ENCODE results near the gene PLEKHA7. TPM values are rescaled to one million over a fixed set of nuclear protein-coding genes. Genes with fewer than 3 reads are reported as not detected.
A peak's percentile ranks its signal among the peaks of the same experiment; 100 is the strongest.

Gene PLEKHA7
- total RNA-seq, 1 donor from 2014 or later = 45.9 TPM

- H3K27ac ChIP-seq = no peak overlapping the region
Observed at GRCh38 chr11:16790486-16791190, 223.6 kb downstream of the PLEKHA7 start.

GRCh38 chr11:16789560-16790485 lies 224.4 kb downstream of the PLEKHA7 start:
- Histone ChIP-seq H3K9me3 (no peaks in the 10 kb centered on the region), H3K36me3 (no peaks in the 10 kb centered on the region), H3K27me3 (no peaks in the 10 kb centered on the region), H3K27ac (no peak overlapping the region), H3K4me1 (peaks cover 33% of the 10 kb centered on the region), H3K4me3 (no peak overlapping the region)
- no peak for DNase-seq (ENCODE audit: extremely low spot score in 2 of 2)
- intact Hi-C loops (cut with DNase I) = no loop called here
- TF ChIP-seq, protein P1, sequence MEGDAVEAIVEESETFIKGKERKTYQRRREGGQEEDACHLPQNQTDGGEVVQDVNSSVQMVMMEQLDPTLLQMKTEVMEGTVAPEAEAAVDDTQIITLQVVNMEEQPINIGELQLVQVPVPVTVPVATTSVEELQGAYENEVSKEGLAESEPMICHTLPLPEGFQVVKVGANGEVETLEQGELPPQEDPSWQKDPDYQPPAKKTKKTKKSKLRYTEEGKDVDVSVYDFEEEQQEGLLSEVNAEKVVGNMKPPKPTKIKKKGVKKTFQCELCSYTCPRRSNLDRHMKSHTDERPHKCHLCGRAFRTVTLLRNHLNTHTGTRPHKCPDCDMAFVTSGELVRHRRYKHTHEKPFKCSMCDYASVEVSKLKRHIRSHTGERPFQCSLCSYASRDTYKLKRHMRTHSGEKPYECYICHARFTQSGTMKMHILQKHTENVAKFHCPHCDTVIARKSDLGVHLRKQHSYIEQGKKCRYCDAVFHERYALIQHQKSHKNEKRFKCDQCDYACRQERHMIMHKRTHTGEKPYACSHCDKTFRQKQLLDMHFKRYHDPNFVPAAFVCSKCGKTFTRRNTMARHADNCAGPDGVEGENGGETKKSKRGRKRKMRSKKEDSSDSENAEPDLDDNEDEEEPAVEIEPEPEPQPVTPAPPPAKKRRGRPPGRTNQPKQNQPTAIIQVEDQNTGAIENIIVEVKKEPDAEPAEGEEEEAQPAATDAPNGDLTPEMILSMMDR (IDR thresholded peaks at IDR 0.05) = no peak
- no peak for TF ChIP-seq POLR2A (IDR thresholded peaks at IDR 0.05)
- no peak for TF ChIP-seq POLR2AphosphoS5 (IDR thresholded peaks at IDR 0.05; ENCODE audit: insufficient read depth in 1 of 2, low read depth in 1 of 2)

More at GRCh38 chr11:16790486-16791190, 223.6 kb downstream of the PLEKHA7 start:
- intact Hi-C loops (cut with DNase I) = no loop called here
- TF ChIP-seq, protein P1 (IDR thresholded peaks at IDR 0.05) = no peak
- no peak for TF ChIP-seq POLR2A (IDR thresholded peaks at IDR 0.05)
- no peak for TF ChIP-seq POLR2AphosphoS5 (IDR thresholded peaks at IDR 0.05; ENCODE audit: insufficient read depth in 1 of 2, low read depth in 1 of 2)
- no peaks in the 10 kb centered on the region for H3K27me3 ChIP-seq
- DNase-seq (ENCODE audit: extremely low spot score in 2 of 2) = no peak
- H3K36me3 ChIP-seq = no peaks in the 10 kb centered on the region
- H3K9me3 ChIP-seq = no peaks in the 10 kb centered on the region
- H3K4me3 ChIP-seq = no peak overlapping the region
- peaks cover 33% of the 10 kb centered on the region for H3K4me1 ChIP-seq

- intact Hi-C loops (cut with DNase I) = no loop called here
- H3K36me3 ChIP-seq = no peaks in the 10 kb centered on the region
- H3K4me3 ChIP-seq = no peak overlapping the region
- no peaks in the 10 kb centered on the region for H3K9me3 ChIP-seq
- H3K27me3 ChIP-seq = no peaks in the 10 kb centered on the region
- DNase-seq (ENCODE audit: extremely low spot score in 2 of 2) = no peak
- TF ChIP-seq POLR2AphosphoS5 (IDR thresholded peaks at IDR 0.05; ENCODE audit: insufficient read depth in 1 of 2, low read depth in 1 of 2) = no peak
- TF ChIP-seq, protein P1 (IDR thresholded peaks at IDR 0.05) = no peak
- TF ChIP-seq POLR2A (IDR thresholded peaks at IDR 0.05) = no peak
- H3K27ac ChIP-seq = no peak overlapping the region
- peaks cover 33% of the 10 kb centered on the region for H3K4me1 ChIP-seq
Observed at GRCh38 chr11:16789063-16789420, 225.2 kb downstream of the PLEKHA7 start.

DNA sequence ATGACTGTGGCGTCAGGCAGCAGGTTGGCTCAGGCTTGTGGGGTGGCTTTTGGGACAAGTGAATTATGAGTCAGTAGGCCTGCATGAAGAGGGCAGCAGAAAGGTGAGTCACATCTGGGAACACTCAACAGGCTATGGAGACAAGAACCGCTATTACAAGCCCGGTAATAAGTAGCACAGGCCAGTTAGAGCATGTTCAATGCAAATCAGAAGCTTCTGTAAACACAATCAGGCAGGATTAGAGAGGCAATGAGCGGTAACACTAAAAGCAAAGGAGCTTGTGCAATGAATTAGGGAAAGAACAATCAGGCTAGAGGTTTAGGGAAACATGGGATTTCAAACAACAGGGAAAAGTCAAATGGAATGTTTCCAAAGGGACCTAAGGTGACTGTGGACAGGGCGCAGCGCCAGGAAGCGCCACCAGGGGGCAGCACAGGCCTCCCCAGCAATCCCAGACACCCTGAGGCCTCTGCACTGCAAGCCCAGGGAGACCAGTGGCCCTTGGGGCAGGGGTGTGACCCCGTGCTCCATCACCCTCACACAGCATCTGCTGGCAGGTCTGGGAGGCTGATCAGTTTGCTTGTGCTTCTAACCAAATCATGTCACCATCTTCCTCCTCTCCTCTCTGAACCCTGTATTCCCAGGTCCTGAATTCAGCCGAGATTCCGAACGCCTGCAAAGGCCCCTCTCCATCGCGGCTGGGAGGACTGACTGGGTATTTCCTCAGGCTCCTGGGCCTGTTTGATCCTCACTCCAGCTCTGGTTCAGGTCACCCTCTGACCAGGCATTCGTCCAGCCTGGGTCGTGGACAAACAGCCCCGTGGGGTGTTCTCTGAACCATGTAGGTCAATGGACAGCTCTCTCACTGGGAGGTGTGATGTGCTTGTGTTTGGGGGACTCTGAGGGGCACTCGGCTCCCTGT lies 225.8 kb downstream of the PLEKHA7 start:
- Histone ChIP-seq H3K9me3 (no peaks in the 10 kb centered on the region), H3K4me1 (peaks cover 33% of the 10 kb centered on the region), H3K4me3 (no peak overlapping the region), H3K27me3 (no peaks in the 10 kb centered on the region), H3K36me3 (no peaks in the 10 kb centered on the region), H3K27ac (peak overlapping the region; percentile 25)
- intact Hi-C loops (cut with DNase I) = no loop called here
- TF ChIP-seq, protein P1 (IDR thresholded peaks at IDR 0.05) = peak; percentile 47 to 82 (median 58)
- peak in 1 of 2 donors; percentile 74 for TF ChIP-seq POLR2AphosphoS5 (IDR thresholded peaks at IDR 0.05; ENCODE audit: insufficient read depth in 1 of 2, low read depth in 1 of 2)
- no peak for TF ChIP-seq POLR2A (IDR thresholded peaks at IDR 0.05)
- no peak for DNase-seq (ENCODE audit: extremely low spot score in 2 of 2)

All from vagina (tissue), 2 donors.